K562 (cell line): ENCODE data around the gene HSPA5. TPM values are rescaled to one million over a fixed set of nuclear protein-coding genes. Genes with fewer than 3 reads are reported as not detected.

Source experiments
- ATF7 ChIP-seq: fragments of 450-650 bp; IDR thresholded peaks from 2 replicates; pipeline ENCODE4 v1.7.1; 2014; ENCODE audit warnings: mild to moderate bottlenecking, moderate library complexity
- BHLHE40 ChIP-seq: IDR thresholded peaks from 2 replicates; pipeline ENCODE4 v1.6.1; 2011; ENCODE audit warnings: low read length, improper control_type of control experiment
- CHAMP1 ChIP-seq: fragments of 450-650 bp; IDR thresholded peaks from 2 replicates; pipeline ENCODE4 v1.6.1; 2016; ENCODE audit warnings: mild to moderate bottlenecking
- FIP1L1 ChIP-seq: fragments of 200-400 bp; formaldehyde crosslinking; IDR thresholded peaks from 2 replicates; pipeline ENCODE4 v1.6.1; 2018; ENCODE audit warnings: mild to moderate bottlenecking, low read depth, low read length; ENCODE audit not compliant: poor library complexity, severe bottlenecking
- KAT7 ChIP-seq: sonication (generic); formaldehyde crosslinking; IDR thresholded peaks from 2 replicates; pipeline ENCODE4 v1.8.0; 2022; ENCODE audit warnings: missing genetic modification reagents, mild to moderate bottlenecking, borderline replicate concordance
- KLF13 ChIP-seq: fragments of 450-650 bp; IDR thresholded peaks from 2 replicates; pipeline ENCODE4 v1.6.1; 2016; ENCODE audit warnings: missing genetic modification characterization, low read depth, mild to moderate bottlenecking, missing compliant biosample characterization, moderate library complexity, borderline replicate concordance
- L3MBTL2 ChIP-seq: fragments of 450-650 bp; IDR thresholded peaks from 2 replicates; pipeline ENCODE4 v1.6.1; 2016; ENCODE audit warnings: mild to moderate bottlenecking, moderate library complexity
- MAZ ChIP-seq, 2 experiments: fragments of 450-650 bp in 1 of 2; sonication (generic) in 1 of 2; formaldehyde crosslinking; IDR thresholded peaks in 1 of 2; conservative IDR thresholded peaks in 1 of 2; 2 replicates each; pipeline versions ENCODE4 v1.4.0 to v1.5.0; 2020; ENCODE audit warnings: mild to moderate bottlenecking in 1 of 2, missing genetic modification reagents in 1 of 2
- MEIS2 ChIP-seq: fragments of 450-650 bp; IDR thresholded peaks from 2 replicates; pipeline ENCODE4 v1.6.1; 2014; ENCODE audit warnings: mild to moderate bottlenecking; ENCODE audit not compliant: partially characterized antibody
- MLLT1 ChIP-seq, 2 experiments: fragments of 450-650 bp; IDR thresholded peaks; 2 replicates each; pipeline ENCODE4 v1.6.1; 2016
- TCF3 ChIP-seq: sonication (generic); formaldehyde crosslinking; IDR thresholded peaks from 2 replicates; pipeline ENCODE4 v1.4.0; 2020; ENCODE audit warnings: mild to moderate bottlenecking, missing genetic modification reagents
- ZBED1 ChIP-seq: IDR thresholded peaks from 2 replicates; pipeline ENCODE4 v1.6.1; 2014
- ZBTB40 ChIP-seq, 2 experiments: fragments of 450-650 bp in 1 of 2; sonication (generic) in 1 of 2; formaldehyde crosslinking in 1 of 2; IDR thresholded peaks; 2 replicates each; pipeline versions ENCODE4 v1.7.1 to v1.9.0; 2016 to 2022; ENCODE audit warnings: inconsistent platforms in 1 of 2, mild to moderate bottlenecking in 1 of 2, missing genetic modification reagents in 1 of 2
- polyA plus RNA-seq, 8 experiments: library from polyadenylated mRNA; depleted of rRNA in 4 of 8; stranded (reverse) in 5 of 8; unstranded in 3 of 8; fragments of >200 nt; fragmentation: Nextera tagmentation in 2 of 8; fragmentation: Illumina TruSeq in 1 of 8; extraction: Ambion mirVana in 2 of 8; extraction: Trizol in 1 of 8; gene quantifications; 2 replicates each; pipeline versions ENCODE4 v1.2.1 to v1.2.3, GENCODE V29; 2011 to 2014; ENCODE audit warnings: inconsistent platforms in 1 of 8, missing spikeins in 1 of 8
- total RNA-seq, 7 experiments: library from RNA; depleted of rRNA in 6 of 7; stranded (reverse); fragments of >200 nt in 6 of 7; fragmentation: Illumina TruSeq in 2 of 7; extraction: Trizol in 2 of 7; gene quantifications; 2 replicates each; pipeline versions ENCODE4 v1.2.1 to v1.2.3, GENCODE V29; 2011 to 2021; ENCODE audit warnings: low replicate concordance in 1 of 7

Gene HSPA5
- total and polyA plus RNA-seq, 9 of the 15 experiments (the other 6 are each of a cell fraction or from before 2014, with no cell fraction given), result 48.0 to 265 (median 113) TPM

- TF ChIP-seq ATF7 (peak; percentile 81), MEIS2 (peak; percentile 79), FIP1L1 (peak; percentile 81), KAT7 (CRISPR knock-in tag) (no peak; the same call in 1 of the 2 replicates), CHAMP1 (0 out of 2 replicates have a peak, but pooled peaks have one; percentile 14), TCF3 (no peak; the same call in 1 of the 2 replicates), ZBED1 (0 out of 2 replicates have a peak, but pooled peaks have one; percentile 71), MAZ (CRISPR knock-in tag; conservative IDR thresholded peaks at IDR 0.05 in 1 of 2, IDR thresholded peaks at IDR 0.05 in 1 of 2) (peak; percentile 82 to 88), L3MBTL2 (peak; percentile 72), ZBTB40 (IDR thresholded peaks at IDR 0.05) (peak; percentile 91), ZBTB40 (CRISPR knock-in tag; IDR thresholded peaks at IDR 0.05) (no peak), MLLT1 (IDR thresholded peaks at IDR 0.05) (peak; percentile 77 to 81; a peak in 3 of 4 replicates), BHLHE40 (peak; percentile 37; the same call in 1 of the 2 replicates), KLF13 (tag) (no peak)
Observed at GRCh38 chr9:125261501-125262293, 20.6 kb upstream of the HSPA5 start, which contains the start of gene GAPVD1 (continued).
